ENCODE results near the gene INTU. TPM values are rescaled to one million over a fixed set of nuclear protein-coding genes. Genes with fewer than 3 reads are reported as not detected.

INTU gene
- total RNA-seq, 1 experiment from 2014 or later, result 1.1 TPM

DNA sequence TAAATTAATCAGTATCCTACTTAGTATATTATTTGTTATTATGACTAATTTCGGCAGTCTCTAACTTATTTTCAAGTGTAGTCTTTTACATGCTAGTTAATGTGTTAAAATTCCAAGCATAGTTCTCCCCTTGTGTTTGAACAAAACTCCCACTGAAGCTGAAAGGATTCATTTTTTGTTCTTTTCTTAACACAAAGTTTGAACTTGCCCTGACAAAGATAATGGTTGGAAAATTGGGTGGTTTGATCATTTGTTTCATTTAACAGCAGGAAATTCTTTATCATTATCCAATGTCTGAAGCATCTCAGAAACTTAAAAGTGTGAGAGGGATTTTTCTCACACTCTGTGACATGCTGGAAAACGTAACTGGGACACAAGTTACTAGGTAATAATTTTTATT is 36.0 kb downstream of the INTU start:
- intact Hi-C loops (cut with micrococcal nuclease), result no loop called here

DNA sequence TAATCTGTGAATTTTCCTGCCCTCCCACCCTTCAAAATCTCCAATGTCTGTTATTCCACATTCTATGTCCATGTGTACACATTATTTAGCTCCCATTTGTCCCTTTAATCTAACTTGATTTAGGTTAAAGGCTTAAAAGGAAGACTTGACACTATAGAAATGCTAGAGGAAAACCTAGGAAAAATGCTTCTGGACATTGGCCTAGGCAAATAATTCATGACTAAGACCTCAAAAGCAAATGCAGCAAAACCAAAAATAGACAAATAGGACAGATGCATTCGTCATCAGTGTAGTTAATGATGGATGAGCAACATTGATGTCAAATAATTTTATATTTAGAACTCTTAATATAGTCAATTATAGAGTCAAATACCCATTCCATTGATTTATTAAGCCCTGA is 36.9 kb downstream of the INTU start:
- H3K9me2 ChIP-seq (replicated peaks; ENCODE audit: low read length), result no peaks in the 10 kb centered on the region
- no peaks in the 10 kb centered on the region for H4K20me1 ChIP-seq (ENCODE audit: low read length)
- H3K9ac ChIP-seq (ENCODE audit: low read length), result no peak overlapping the region
- POLR2A ChIA-PET (ENCODE audit: unreplicated experiment), result interaction anchor here (0.7 kb wide), 1 partner anchor 39 kb away, joined by 6 read pairs; no protein-coding TSS in a partner anchor
- intact Hi-C loops (cut with micrococcal nuclease), result no loop called here
- no TSS peak for BruUV-seq (replicated peaks)
- DNase-seq (peak; percentile 60), ATAC-seq (peak; percentile 54)
- no peak for TF ChIP-seq EZH2 (IDR thresholded peaks at IDR 0.05; ENCODE audit: low read length, unreplicated experiment)
- TF ChIP-seq, protein P1, sequence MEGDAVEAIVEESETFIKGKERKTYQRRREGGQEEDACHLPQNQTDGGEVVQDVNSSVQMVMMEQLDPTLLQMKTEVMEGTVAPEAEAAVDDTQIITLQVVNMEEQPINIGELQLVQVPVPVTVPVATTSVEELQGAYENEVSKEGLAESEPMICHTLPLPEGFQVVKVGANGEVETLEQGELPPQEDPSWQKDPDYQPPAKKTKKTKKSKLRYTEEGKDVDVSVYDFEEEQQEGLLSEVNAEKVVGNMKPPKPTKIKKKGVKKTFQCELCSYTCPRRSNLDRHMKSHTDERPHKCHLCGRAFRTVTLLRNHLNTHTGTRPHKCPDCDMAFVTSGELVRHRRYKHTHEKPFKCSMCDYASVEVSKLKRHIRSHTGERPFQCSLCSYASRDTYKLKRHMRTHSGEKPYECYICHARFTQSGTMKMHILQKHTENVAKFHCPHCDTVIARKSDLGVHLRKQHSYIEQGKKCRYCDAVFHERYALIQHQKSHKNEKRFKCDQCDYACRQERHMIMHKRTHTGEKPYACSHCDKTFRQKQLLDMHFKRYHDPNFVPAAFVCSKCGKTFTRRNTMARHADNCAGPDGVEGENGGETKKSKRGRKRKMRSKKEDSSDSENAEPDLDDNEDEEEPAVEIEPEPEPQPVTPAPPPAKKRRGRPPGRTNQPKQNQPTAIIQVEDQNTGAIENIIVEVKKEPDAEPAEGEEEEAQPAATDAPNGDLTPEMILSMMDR (conservative IDR thresholded peaks at IDR 0.05; ENCODE audit: low read depth, low read length), result no peak
- TF ChIP-seq EZH2phosphoT487 (IDR thresholded peaks at IDR 0.05; ENCODE audit: borderline replicate concordance, low read length), result no peak
- peaks cover 11% of the 10 kb centered on the region for H3K4me1 ChIP-seq (ENCODE audit: insufficient read depth, low read length)
- no peak overlapping the region for H3K4me3 ChIP-seq (ENCODE audit: low read length)
- H3K27ac ChIP-seq (ENCODE audit: low read length), result peak overlapping the region; percentile 61
- H3K4me2 ChIP-seq (ENCODE audit: low read length), result peak overlapping the region; percentile 20
- CTCF ChIA-PET, result no interaction called here
- H3K27me3 ChIP-seq (ENCODE audit: low read length), result no peaks in the 10 kb centered on the region
- no peaks in the 10 kb centered on the region for H3K79me2 ChIP-seq (ENCODE audit: low read length)
- no peaks in the 10 kb centered on the region for H3F3A ChIP-seq (ENCODE audit: low read length, unreplicated experiment)
- no peaks in the 10 kb centered on the region for H3K36me3 ChIP-seq (ENCODE audit: low read depth, low read length)
- no peak overlapping the region for H2AFZ ChIP-seq (ENCODE audit: low read length)
- H3K9me3 ChIP-seq (ENCODE audit: low read length), result no peaks in the 10 kb centered on the region

More for the DNA sequence above, 36.0 kb downstream of the INTU start:
- BruUV-seq (replicated peaks), result no TSS peak
- H3K4me1 ChIP-seq (ENCODE audit: insufficient read depth, low read length), result peaks cover 11% of the 10 kb centered on the region
- H3K9me2 ChIP-seq (replicated peaks; ENCODE audit: low read length), result no peaks in the 10 kb centered on the region
- no peak overlapping the region for H3K27ac ChIP-seq (ENCODE audit: low read length)
- no peak for DNase-seq
- TF ChIP-seq, protein P1 (conservative IDR thresholded peaks at IDR 0.05; ENCODE audit: low read depth, low read length), result no peak
- TF ChIP-seq EZH2phosphoT487 (IDR thresholded peaks at IDR 0.05; ENCODE audit: borderline replicate concordance, low read length), result no peak
- TF ChIP-seq EZH2 (IDR thresholded peaks at IDR 0.05; ENCODE audit: low read length, unreplicated experiment), result no peak
- no peak for ATAC-seq
- POLR2A ChIA-PET (ENCODE audit: unreplicated experiment), result no interaction called here
- H3K27me3 ChIP-seq (ENCODE audit: low read length), result no peaks in the 10 kb centered on the region
- H3K79me2 ChIP-seq (ENCODE audit: low read length), result no peaks in the 10 kb centered on the region
- no peak overlapping the region for H2AFZ ChIP-seq (ENCODE audit: low read length)
- H3K4me3 ChIP-seq (ENCODE audit: low read length), result no peak overlapping the region
- H3K9me3 ChIP-seq (ENCODE audit: low read length), result no peaks in the 10 kb centered on the region
- H4K20me1 ChIP-seq (ENCODE audit: low read length), result no peaks in the 10 kb centered on the region
- no peak overlapping the region for H3K4me2 ChIP-seq (ENCODE audit: low read length)
- no peak overlapping the region for H3K9ac ChIP-seq (ENCODE audit: low read length)
- CTCF ChIA-PET, result no interaction called here
- H3F3A ChIP-seq (ENCODE audit: low read length, unreplicated experiment), result no peaks in the 10 kb centered on the region
- H3K36me3 ChIP-seq (ENCODE audit: low read depth, low read length), result no peaks in the 10 kb centered on the region

DNA sequence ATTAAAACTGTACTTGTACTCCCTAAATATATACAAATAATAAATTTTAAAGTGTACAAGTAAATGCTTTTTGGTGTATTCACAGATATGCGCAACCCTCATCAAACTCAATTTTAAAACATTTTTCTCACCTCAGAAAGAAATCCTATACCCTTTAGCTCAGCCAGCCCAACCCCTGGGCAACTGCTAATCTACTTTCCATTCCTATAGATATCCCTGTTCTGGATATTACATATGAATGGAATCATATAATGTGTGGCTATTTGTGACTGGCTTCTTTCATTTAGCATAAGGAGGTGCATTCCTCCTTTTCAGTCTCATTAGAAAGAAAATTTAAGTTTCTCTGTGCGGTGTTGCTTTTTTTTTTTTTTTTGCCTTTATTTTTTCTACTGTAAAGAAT is 39.4 kb downstream of the INTU start:
- BruUV-seq (replicated peaks), result no TSS peak
- H2AFZ ChIP-seq (ENCODE audit: low read length), result no peak overlapping the region
- H3F3A ChIP-seq (ENCODE audit: low read length, unreplicated experiment), result no peaks in the 10 kb centered on the region
- POLR2A ChIA-PET (ENCODE audit: unreplicated experiment), result no interaction called here
- intact Hi-C loops (cut with micrococcal nuclease), result no loop called here
- ATAC-seq, result no peak
- no peak for TF ChIP-seq EZH2 (IDR thresholded peaks at IDR 0.05; ENCODE audit: low read length, unreplicated experiment)
- H3K4me1 ChIP-seq (ENCODE audit: insufficient read depth, low read length), result peaks cover 11% of the 10 kb centered on the region
- CTCF ChIA-PET, result no interaction called here
- no peak overlapping the region for H3K4me3 ChIP-seq (ENCODE audit: low read length)
- H4K20me1 ChIP-seq (ENCODE audit: low read length), result no peaks in the 10 kb centered on the region
- no peak for DNase-seq
- H3K27me3 ChIP-seq (ENCODE audit: low read length), result no peaks in the 10 kb centered on the region
- H3K9ac ChIP-seq (ENCODE audit: low read length), result no peak overlapping the region
- no peaks in the 10 kb centered on the region for H3K9me2 ChIP-seq (replicated peaks; ENCODE audit: low read length)
- H3K27ac ChIP-seq (ENCODE audit: low read length), result no peak overlapping the region
- H3K79me2 ChIP-seq (ENCODE audit: low read length), result no peaks in the 10 kb centered on the region
- no peaks in the 10 kb centered on the region for H3K36me3 ChIP-seq (ENCODE audit: low read depth, low read length)
- H3K9me3 ChIP-seq (ENCODE audit: low read length), result no peaks in the 10 kb centered on the region
- H3K4me2 ChIP-seq (ENCODE audit: low read length), result no peak overlapping the region

All from PC-3 (cell line).